Activated naive CD4-positive, alpha-beta T cell treated with anti-CD3 and anti-CD28 coated beads for 36 hours (primary cell): ENCODE measurements around the gene INA. TPM values are rescaled to one million over a fixed set of nuclear protein-coding genes. Genes with fewer than 3 reads are reported as not detected.

ENCODE experiments used
- CTCF ChIA-PET: fragments of 350-600 bp; sonication (Branson Sonifier 250); formaldehyde crosslinking; loops from one replicate; lab custom pipeline; 2021; ENCODE audit warnings: antibody characterized with exemption; lab: Charles Lee
- DNase-seq: peaks from one replicate; pipeline ENCODE4 v3.0.0-alpha.2; 2020
- H3K27ac Mint-ChIP-seq: one replicate; pipeline ENCODE4 v1.8.0; 2021; ENCODE audit warnings: mild to moderate bottlenecking, mixed read lengths
- H3K27me3 Mint-ChIP-seq: one replicate; pipeline ENCODE4 v1.8.0; 2021; ENCODE audit warnings: low read depth, mixed read lengths
- H3K36me3 Mint-ChIP-seq: one replicate; pipeline ENCODE4 v1.8.0; 2021; ENCODE audit warnings: low read depth, mixed read lengths
- H3K4me1 Mint-ChIP-seq: one replicate; pipeline ENCODE4 v1.8.0; 2021; ENCODE audit warnings: low read depth, mixed read lengths
- H3K4me3 Mint-ChIP-seq: one replicate; pipeline ENCODE4 v1.8.0; 2021; ENCODE audit warnings: mild to moderate bottlenecking, moderate library complexity, mixed read lengths
- H3K9me3 Mint-ChIP-seq: one replicate; pipeline ENCODE4 v1.8.0; 2021; ENCODE audit warnings: mixed read lengths
- intact Hi-C: fragments of 100-400 bp; cut with micrococcal nuclease; formaldehyde crosslinking; loops from one replicate; pipeline ENCODE4 v1.15.1; 2023
- total RNA-seq, 2 experiments: library from RNA; stranded (reverse); gene quantifications; one replicate each; pipeline ENCODE4 v1.2.3, GENCODE V29; 2021

Gene INA
- total RNA-seq, 2 experiments from 2014 or later: 0.10 TPM

GRCh38 chr10:103310197-103310596, 33.3 kb downstream of the INA start:
- Mint-ChIP-seq H3K27ac (no peak overlapping the region), H3K27me3 (no peaks in the 10 kb centered on the region), H3K4me1 (no peaks in the 10 kb centered on the region), H3K36me3 (peaks cover 19% of the 10 kb centered on the region), H3K9me3 (no peaks in the 10 kb centered on the region), H3K4me3 (no peak overlapping the region)
- CTCF ChIA-PET: no interaction called here
- no peak for DNase-seq
- intact Hi-C loops: no loop called here

DNA sequence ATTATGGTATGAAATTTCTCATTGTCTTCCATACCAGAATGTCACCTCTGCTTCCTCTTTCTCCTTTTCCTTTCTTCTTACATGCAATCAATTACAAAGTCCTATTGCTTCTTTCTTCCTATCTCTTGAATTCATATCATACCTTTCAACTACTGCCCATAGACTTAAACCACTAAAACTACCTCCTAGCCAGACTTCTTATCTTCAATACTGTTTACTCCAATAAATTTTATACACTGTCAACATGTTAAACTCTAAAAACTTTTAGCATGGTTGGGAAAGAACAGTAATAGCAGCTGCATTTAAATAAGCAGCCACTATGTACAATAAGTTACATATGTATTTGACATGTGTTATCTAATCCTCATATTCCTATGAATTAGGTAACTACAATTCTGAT, 39.1 kb downstream of the INA start:
- H3K27me3 Mint-ChIP-seq: no peaks in the 10 kb centered on the region
- CTCF ChIA-PET: no interaction called here
- H3K36me3 Mint-ChIP-seq: peaks cover 17% of the 10 kb centered on the region
- no peak for DNase-seq
- intact Hi-C loops: no loop called here
- H3K9me3 Mint-ChIP-seq: no peaks in the 10 kb centered on the region
- no peak overlapping the region for H3K4me3 Mint-ChIP-seq
- no peaks in the 10 kb centered on the region for H3K4me1 Mint-ChIP-seq
- no peak overlapping the region for H3K27ac Mint-ChIP-seq

- Mint-ChIP-seq H3K36me3 (peaks cover 18% of the 10 kb centered on the region), H3K4me1 (no peaks in the 10 kb centered on the region), H3K27me3 (no peaks in the 10 kb centered on the region), H3K4me3 (no peak overlapping the region), H3K9me3 (no peaks in the 10 kb centered on the region), H3K27ac (no peak overlapping the region)
- no peak for DNase-seq
- CTCF ChIA-PET: interaction anchor here (0.6 kb wide), 1 partner anchor 164 kb away, joined by 3 read pairs; no protein-coding TSS in a partner anchor
- intact Hi-C loops: no loop called here
Measured at GRCh38 chr10:103327906-103328305, 51.0 kb downstream of the INA start.

DNA sequence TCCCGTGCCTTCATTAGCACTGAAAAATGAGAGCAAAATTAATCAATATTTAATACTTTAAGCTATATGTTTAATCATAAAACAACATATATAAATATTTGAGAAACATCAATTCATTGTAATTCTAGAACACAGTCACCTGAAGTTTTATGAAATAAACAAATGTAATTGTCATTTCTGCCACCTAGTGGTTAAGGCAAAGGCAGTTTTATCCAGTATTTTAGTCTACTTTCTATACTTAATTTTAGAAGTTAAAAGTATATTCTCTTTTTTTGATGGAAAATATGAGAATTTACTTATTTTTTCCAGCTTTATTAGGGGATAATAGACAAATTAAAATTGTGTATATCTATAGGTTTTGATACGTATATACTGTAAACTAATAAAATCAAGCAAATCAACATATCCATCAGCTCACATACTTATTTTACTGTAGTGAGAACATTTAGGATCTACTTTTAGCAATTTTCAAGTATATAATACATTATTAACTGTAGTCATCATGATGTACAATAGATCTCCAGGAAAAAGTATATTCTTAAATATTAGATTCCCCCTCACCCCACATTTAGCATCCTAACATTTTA, 57.1 kb downstream of the INA start:
- Mint-ChIP-seq H3K4me1 (no peaks in the 10 kb centered on the region), H3K9me3 (no peaks in the 10 kb centered on the region), H3K36me3 (peaks cover 12% of the 10 kb centered on the region), H3K27ac (no peak overlapping the region), H3K4me3 (no peak overlapping the region), H3K27me3 (no peaks in the 10 kb centered on the region)
- DNase-seq: no peak
- CTCF ChIA-PET: interaction anchor here (0.6 to 2.2 kb wide), 9 partner anchors 9 to 431 kb away, joined by 3 to 10 read pairs (median 4); partner anchors contain the start of gene PCGF6
- intact Hi-C loops: loop anchor here (1.0 to 10.0 kb wide), 2 partner anchors 89 to 416 kb away; partner anchors contain the start of genes CNNM2 and RPEL1

GRCh38 chr10:103334567-103334966, 57.6 kb downstream of the INA start:
- Mint-ChIP-seq H3K27ac (no peak overlapping the region), H3K4me3 (no peak overlapping the region), H3K36me3 (peaks cover 12% of the 10 kb centered on the region), H3K27me3 (no peaks in the 10 kb centered on the region), H3K4me1 (no peaks in the 10 kb centered on the region), H3K9me3 (no peaks in the 10 kb centered on the region)
- DNase-seq: no peak
- CTCF ChIA-PET: interaction anchor here (0.7 to 2.2 kb wide), 8 partner anchors 9 to 432 kb away, joined by 4 to 10 read pairs (median 5); partner anchors contain the start of gene PCGF6
- intact Hi-C loops: loop anchor here (1.0 to 10.0 kb wide), 2 partner anchors 90 to 416 kb away; partner anchors contain the start of genes CNNM2 and RPEL1

- no peak overlapping the region for H3K27ac Mint-ChIP-seq
- no peaks in the 10 kb centered on the region for H3K27me3 Mint-ChIP-seq
- H3K9me3 Mint-ChIP-seq: no peaks in the 10 kb centered on the region
- H3K4me1 Mint-ChIP-seq: no peaks in the 10 kb centered on the region
- H3K36me3 Mint-ChIP-seq: peaks cover 13% of the 10 kb centered on the region
- no peak for DNase-seq
- intact Hi-C loops: loop anchor here (10.0 kb wide), 1 partner anchor 92 kb away; the partner anchor contains the start of gene RPEL1
- H3K4me3 Mint-ChIP-seq: no peak overlapping the region
- CTCF ChIA-PET: no interaction called here
Measured at GRCh38 chr10:103336370-103336769, 59.4 kb downstream of the INA start.

Other genes with a start within 250 kb of the INA start
- gene NT5C2, start 83.9 kb upstream of the INA start, total RNA-seq: 10 to 100 TPM; 39.3 to 44.3 TPM
- under 1 TPM in 1 of 2 experiments, not detected in 1; 0.17 TPM for gene RPEL1, start 31.3 kb upstream of the INA start, total RNA-seq
- gene PCGF6, start 74.0 kb downstream of the INA start, total RNA-seq: 10 to 100 TPM; 10.6 to 10.7 TPM
- gene TAF5, start 90.8 kb downstream of the INA start, total RNA-seq: 10 to 100 TPM; 16.3 TPM
- 100 to 1,000 TPM; 422 to 423 TPM for gene ATP5MK, start 119.3 kb downstream of the INA start, total RNA-seq
- 10 to 100 TPM; 50.1 TPM for gene PDCD11, start 119.5 kb downstream of the INA start, total RNA-seq
- gene CALHM2, start 175.2 kb downstream of the INA start, total RNA-seq: 1 to 10 TPM; 8.3 to 9.5 TPM
- not detected for gene CALHM1, start 181.8 kb downstream of the INA start, total RNA-seq
- not detected for gene CALHM3, start 202.1 kb downstream of the INA start, total RNA-seq
- gene NEURL1, start 216.6 kb downstream of the INA start, total RNA-seq: 1 to 10 TPM; 1.3 to 1.6 TPM